ENCODE measurements around the gene KIF1B. TPM values are rescaled to one million over a fixed set of nuclear protein-coding genes. Genes with fewer than 3 reads are reported as not detected.

The KIF1B gene
- total and polyA plus RNA-seq, 11 donors, result 25.0 to 137 (median 78.4) TPM

DNA sequence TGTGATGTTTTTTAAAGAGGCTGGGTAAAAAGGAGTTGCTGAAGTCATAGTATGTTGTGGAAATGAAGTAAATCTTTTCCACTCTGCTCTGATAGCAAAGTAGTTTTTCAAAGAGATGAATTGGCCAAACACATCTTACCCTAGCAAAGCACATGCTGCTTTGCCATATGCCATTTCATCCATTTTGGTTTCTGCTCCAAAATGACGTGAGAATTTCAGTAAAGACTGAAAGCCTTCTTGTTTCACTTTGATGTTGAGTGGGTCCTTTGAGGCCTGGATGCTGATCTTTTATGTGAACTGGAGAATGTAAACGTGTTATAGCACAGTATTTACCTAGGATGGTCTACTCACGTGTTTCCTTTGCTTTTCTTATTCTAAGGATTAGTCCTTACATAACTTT lies 115.2 kb downstream of the KIF1B start:
- H3K36me3 ChIP-seq, result peaks cover 0 to 72% (median 55%) of the 10 kb centered on the region in 9 donors
- H3K4me3 ChIP-seq, result no peak overlapping the region
- H3K27ac ChIP-seq, result no peak overlapping the region
- intact Hi-C loops (cut with DNase I), result no loop called here
- DNase-seq (no peak), ATAC-seq (no peak)
- no peak for TF ChIP-seq POLR2A (IDR thresholded peaks at IDR 0.05)
- TF ChIP-seq, protein P1, sequence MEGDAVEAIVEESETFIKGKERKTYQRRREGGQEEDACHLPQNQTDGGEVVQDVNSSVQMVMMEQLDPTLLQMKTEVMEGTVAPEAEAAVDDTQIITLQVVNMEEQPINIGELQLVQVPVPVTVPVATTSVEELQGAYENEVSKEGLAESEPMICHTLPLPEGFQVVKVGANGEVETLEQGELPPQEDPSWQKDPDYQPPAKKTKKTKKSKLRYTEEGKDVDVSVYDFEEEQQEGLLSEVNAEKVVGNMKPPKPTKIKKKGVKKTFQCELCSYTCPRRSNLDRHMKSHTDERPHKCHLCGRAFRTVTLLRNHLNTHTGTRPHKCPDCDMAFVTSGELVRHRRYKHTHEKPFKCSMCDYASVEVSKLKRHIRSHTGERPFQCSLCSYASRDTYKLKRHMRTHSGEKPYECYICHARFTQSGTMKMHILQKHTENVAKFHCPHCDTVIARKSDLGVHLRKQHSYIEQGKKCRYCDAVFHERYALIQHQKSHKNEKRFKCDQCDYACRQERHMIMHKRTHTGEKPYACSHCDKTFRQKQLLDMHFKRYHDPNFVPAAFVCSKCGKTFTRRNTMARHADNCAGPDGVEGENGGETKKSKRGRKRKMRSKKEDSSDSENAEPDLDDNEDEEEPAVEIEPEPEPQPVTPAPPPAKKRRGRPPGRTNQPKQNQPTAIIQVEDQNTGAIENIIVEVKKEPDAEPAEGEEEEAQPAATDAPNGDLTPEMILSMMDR (IDR thresholded peaks at IDR 0.05), result no peak
- H3K27me3 ChIP-seq, result no peaks in the 10 kb centered on the region
- WGBS, 4 donors, result 87 to 93% (median 89%) methylated on average over 3 of the region's 3 CpGs
- no peaks in the 10 kb centered on the region for H3K9me3 ChIP-seq
- H3K4me1 ChIP-seq, result no peaks in the 10 kb centered on the region

DNA sequence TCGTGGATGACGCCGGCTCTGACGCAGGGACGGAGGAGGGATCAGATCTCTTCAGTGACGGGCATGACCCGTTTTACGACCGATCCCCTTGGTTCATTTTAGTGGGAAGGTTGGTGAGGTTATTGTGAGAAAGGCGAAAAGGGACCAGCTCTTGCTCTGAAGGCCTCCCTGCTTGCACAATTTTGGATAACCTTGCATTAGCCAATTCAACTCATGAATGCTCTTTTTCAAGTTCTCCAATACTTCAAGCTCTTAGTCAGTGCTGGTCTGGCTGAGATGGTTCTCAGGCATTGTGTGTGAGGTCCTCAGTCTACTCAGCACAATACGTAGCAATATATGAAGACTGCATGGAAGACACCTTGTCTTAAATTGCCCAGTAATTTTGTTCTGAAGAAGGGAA lies 115.9 kb downstream of the KIF1B start:
- Histone ChIP-seq H3K4me3 (no peak overlapping the region), H3K4me1 (no peaks in the 10 kb centered on the region), H3K9me3 (no peaks in the 10 kb centered on the region), H3K27me3 (no peaks in the 10 kb centered on the region), H3K36me3 (peaks cover 0 to 73% (median 57%) of the 10 kb centered on the region in 9 donors), H3K27ac (no peak overlapping the region)
- ATAC-seq (no peak), DNase-seq (no peak)
- intact Hi-C loops (cut with DNase I), result no loop called here
- WGBS, 4 donors, result 97 to 98% (median 98%) methylated on average over 11 of the region's 11 CpGs
- TF ChIP-seq, protein P1 (IDR thresholded peaks at IDR 0.05), result no peak
- TF ChIP-seq POLR2A (IDR thresholded peaks at IDR 0.05), result no peak

DNA sequence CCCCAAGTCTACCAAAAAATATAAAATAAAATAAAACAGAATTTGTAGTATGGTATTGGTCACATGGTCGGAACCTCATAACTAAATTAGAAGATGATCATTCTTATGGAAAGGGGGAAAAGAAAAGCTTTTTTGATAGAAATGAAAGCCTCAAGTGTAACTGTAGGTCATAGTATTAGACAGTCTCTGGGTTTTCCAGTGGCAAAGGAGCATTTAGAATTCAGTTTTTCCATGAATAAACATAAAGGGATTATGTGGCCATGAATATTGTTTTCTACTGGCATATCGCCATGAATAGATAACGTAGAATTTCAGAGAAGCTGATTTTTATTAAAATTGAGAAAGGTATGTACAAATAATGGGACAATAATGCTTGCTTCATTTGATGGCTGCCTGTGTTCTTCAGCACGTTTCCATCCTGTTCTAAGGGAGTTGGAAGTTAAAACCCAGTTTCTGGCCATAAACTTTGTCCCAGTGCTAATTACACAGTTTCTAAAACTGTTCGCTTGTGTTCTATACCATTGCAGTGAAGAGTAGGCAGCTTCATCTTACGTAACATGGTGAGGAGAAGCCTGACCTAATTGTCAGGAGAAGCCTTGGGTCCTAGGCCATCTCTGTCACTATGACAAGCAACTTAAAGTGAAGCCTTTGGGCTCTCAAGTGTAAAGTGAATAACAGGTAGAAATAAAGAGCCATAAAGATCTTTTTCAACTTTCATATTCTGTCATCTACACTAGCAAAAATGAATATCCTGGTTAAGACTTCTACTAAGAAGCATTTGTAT lies 118.0 kb downstream of the KIF1B start:
- Histone ChIP-seq H3K27ac (no peak overlapping the region), H3K4me3 (no peak overlapping the region), H3K27me3 (no peaks in the 10 kb centered on the region), H3K36me3 (peaks cover 0 to 59% (median 41%) of the 10 kb centered on the region in 9 donors), H3K4me1 (no peaks in the 10 kb centered on the region), H3K9me3 (no peaks in the 10 kb centered on the region)
- WGBS, 4 donors, result 95 to 96% (median 95%) methylated on average over 6 of the region's 6 CpGs
- intact Hi-C loops (cut with DNase I), result no loop called here
- DNase-seq, result no peak
- no peak for ATAC-seq
- TF ChIP-seq, protein P1 (IDR thresholded peaks at IDR 0.05), result no peak
- no peak for TF ChIP-seq POLR2A (IDR thresholded peaks at IDR 0.05)

DNA sequence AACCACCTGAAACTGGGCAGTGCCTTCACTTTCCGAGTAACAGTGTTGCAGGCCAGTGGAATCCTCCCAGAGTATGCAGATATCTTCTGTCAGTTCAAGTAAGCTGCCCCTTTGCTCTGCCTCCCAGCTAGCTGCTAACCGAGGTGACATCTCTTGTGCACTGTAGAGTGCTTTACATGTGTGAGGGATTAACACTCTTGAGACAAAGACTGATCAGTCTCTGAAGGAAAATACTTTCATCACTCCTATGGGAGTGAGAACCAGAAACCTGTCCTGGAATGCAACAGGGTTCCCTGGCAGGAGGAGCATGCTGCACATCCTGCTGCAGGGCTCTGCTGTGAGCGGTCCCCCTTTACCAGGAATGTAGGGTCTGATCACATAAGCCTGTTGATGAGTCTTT lies 127.1 kb downstream of the KIF1B start:
- Histone ChIP-seq H3K27me3 (no peaks in the 10 kb centered on the region), H3K4me1 (peaks cover 0 to 25% (median 12%) of the 10 kb centered on the region in 12 donors), H3K27ac (no peak overlapping the region), H3K36me3 (peaks cover 0 to 86% (median 56%) of the 10 kb centered on the region in 9 donors), H3K4me3 (no peak overlapping the region), H3K9me3 (no peaks in the 10 kb centered on the region)
- no peak for TF ChIP-seq POLR2A (IDR thresholded peaks at IDR 0.05)
- TF ChIP-seq, protein P1 (IDR thresholded peaks at IDR 0.05), result no peak
- DNase-seq, result no peak
- 51 to 73% (median 64%) methylated on average over 3 of the region's 3 CpGs for WGBS, 4 donors
- intact Hi-C loops (cut with DNase I), result loop anchor here in 5 of 10 donors (5.0 to 10.0 kb wide), 6 partner anchors 125 to 390 kb away; partner anchors contain the start of gene KIF1B (in 2 of the 5)
- no peak for ATAC-seq
